NB4 (cell line): ENCODE results near the gene STUM.

Experiments used
- MAX ChIP-seq: IDR thresholded peaks from 2 replicates; pipeline ENCODE4 v1.6.1; 2011; ENCODE audit warnings: low read depth, low read length
- MYC ChIP-seq: IDR thresholded peaks from 2 replicates; pipeline ENCODE4 v1.6.1; 2011; ENCODE audit warnings: low read depth, low read length
- POLR2A ChIP-seq: IDR thresholded peaks from 2 replicates; pipeline ENCODE4 v1.6.1; 2011; ENCODE audit warnings: mild to moderate bottlenecking; ENCODE audit not compliant: insufficient read length; ENCODE audit errors: extremely low read depth
- TF ChIP-seq, protein P1 (sequence below): IDR thresholded peaks from one replicate; pipeline ENCODE4 v1.5.1; 2012; ENCODE audit warnings: low read depth, low read length

DNA sequence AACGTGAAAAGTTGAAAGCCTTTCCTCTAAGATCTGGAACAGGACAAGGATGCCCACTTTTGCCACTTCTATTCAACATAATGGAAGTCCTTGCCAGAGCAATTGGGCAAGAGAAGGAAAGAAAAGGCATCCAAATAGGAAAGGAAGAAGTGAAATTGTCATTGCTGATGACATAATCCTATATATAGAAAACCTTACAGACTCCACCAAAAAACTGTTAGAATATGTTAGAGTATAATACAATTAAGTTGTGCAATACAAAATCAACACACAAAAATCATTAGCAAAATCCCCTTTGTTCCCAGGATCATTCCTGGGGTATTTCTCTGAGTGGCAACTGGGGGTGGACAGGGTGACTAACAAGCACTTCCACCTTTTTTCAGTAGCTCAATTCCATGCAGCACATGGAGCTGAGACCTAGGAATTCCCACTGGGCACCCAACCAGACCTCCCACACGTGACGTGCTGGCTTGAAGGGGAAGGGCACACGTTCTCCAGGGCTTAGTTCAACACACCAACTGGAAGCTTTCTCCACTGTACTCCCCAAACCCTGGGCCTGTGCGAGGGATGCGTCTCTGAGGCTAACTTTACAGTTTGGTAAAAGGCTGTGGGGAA lies 9.6 kb downstream of the STUM start:
- TF ChIP-seq, protein P1, sequence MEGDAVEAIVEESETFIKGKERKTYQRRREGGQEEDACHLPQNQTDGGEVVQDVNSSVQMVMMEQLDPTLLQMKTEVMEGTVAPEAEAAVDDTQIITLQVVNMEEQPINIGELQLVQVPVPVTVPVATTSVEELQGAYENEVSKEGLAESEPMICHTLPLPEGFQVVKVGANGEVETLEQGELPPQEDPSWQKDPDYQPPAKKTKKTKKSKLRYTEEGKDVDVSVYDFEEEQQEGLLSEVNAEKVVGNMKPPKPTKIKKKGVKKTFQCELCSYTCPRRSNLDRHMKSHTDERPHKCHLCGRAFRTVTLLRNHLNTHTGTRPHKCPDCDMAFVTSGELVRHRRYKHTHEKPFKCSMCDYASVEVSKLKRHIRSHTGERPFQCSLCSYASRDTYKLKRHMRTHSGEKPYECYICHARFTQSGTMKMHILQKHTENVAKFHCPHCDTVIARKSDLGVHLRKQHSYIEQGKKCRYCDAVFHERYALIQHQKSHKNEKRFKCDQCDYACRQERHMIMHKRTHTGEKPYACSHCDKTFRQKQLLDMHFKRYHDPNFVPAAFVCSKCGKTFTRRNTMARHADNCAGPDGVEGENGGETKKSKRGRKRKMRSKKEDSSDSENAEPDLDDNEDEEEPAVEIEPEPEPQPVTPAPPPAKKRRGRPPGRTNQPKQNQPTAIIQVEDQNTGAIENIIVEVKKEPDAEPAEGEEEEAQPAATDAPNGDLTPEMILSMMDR, result no peak
- no peak for TF ChIP-seq MYC
- no peak for TF ChIP-seq MAX
- no peak for TF ChIP-seq POLR2A
